Non-pigmented ciliary epithelial cell (primary cell): Measurements from ENCODE around the gene RWDD4.
A peak's percentile ranks its signal among the peaks of the same experiment; 100 is the strongest.

ENCODE experiments used
- DNase-seq: peaks from one replicate; pipeline ENCODE4 v3.0.0-alpha.2; 2010; ENCODE audit warnings: low read depth

The RWDD4 gene

GRCh38 chr4:183659029-183659871, at the start of gene RWDD4, which contains the start of gene TRAPPC11:
Gene RWDD4, minus strand, starts transcription at chr4:183659185. Its CDS starts 233 bp downstream, at chr4:183658952.
Gene TRAPPC11, plus strand, starts transcription at chr4:183659293. Its CDS starts 4,575 bp downstream, at chr4:183663868.
- peak; percentile 97 for DNase-seq

GRCh38 chr4:183702492-183702891, 43.5 kb upstream of the RWDD4 start:
- DNase-seq: no peak

DNA sequence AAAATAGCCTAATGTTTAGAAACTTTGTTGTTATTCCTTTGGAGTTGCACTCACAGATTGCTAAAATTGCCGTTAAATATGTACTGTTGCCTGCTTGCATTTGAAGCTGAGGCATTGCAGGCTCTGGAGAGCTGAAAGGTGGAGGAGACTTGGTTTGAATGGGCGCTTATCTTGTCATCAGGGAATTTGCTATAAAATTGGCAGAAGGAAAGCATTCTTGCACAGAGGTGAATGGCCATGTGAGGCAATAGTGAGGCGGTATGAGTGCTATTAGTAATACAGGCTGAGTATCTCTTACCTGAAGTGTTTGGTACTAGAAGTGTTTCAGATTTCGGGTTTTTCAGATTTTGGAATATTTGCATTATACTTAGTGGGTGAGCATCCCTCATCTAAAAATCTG, 41.4 kb upstream of the RWDD4 start:
- no peak for DNase-seq

DNA sequence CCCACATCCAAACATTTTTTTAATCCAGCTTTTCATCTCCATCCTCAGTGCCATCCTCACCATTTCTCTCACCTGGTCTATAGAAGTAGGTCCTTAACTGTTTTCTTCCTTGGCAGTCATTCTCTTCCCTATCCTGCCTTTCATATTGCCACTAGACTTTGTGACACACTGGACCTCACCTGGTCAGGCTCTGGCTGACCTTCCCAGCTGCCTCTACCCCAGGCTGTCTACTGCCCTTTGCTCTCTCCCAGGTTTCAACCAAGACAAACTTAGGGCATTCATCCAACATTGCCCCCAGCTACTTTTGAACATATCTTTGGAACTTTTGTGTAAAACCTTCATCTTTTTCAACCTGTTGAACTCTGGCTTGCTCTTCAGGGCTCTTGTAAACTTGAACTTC, 39.9 kb upstream of the RWDD4 start:
- DNase-seq: no peak

GRCh38 chr4:183691897-183692296, 32.9 kb upstream of the RWDD4 start:
- no peak for DNase-seq

DNA sequence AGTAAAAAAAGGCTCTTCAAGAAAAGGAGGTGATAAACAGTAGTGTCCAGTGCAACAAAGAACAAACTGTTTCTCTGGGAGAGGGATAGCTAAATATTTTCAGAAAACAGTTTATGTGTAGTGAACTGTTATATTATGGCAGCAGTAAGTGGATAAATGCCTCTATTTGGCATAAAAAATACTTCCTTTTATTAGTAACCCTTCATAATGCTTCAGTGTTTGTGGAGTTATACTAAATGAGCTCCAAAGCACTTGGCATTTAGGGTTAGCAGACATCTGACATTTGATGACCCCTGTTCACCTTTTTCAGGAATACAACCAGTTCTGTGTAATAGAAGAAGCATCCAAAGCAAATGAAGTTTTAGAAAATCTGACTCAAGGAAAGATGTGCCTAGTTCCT, 32.0 kb upstream of the RWDD4 start:
- DNase-seq: no peak

- no peak for DNase-seq
Observed at GRCh38 chr4:183688216-183688615, 29.2 kb upstream of the RWDD4 start.

- no peak for DNase-seq
Observed at GRCh38 chr4:183686461-183686860, 27.5 kb upstream of the RWDD4 start.

DNA sequence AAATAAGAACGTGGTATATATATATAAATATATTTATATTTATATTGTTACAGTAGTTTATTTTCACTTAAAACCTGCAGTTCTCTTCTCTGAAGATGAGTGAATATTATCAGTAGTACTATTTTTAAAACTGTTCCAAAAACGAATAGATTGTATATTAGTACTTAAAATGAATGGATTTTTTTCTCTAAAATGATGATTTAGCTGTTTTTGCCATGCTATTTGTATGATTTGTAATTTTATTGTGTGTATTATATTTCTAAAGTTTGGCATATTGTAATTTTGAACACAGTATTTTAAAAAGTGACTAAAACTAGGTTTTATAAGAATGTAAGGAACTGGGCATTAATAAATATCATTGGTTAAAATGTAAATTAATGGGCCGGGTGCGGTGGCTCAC, 22.1 kb upstream of the RWDD4 start:
- DNase-seq: no peak

GRCh38 chr4:183675625-183676024, 16.6 kb upstream of the RWDD4 start:
- no peak for DNase-seq

- DNase-seq: no peak
Observed at GRCh38 chr4:183674153-183674552, 15.2 kb upstream of the RWDD4 start.

GRCh38 chr4:183670960-183671555, 12.1 kb upstream of the RWDD4 start:
- no peak for DNase-seq

DNA sequence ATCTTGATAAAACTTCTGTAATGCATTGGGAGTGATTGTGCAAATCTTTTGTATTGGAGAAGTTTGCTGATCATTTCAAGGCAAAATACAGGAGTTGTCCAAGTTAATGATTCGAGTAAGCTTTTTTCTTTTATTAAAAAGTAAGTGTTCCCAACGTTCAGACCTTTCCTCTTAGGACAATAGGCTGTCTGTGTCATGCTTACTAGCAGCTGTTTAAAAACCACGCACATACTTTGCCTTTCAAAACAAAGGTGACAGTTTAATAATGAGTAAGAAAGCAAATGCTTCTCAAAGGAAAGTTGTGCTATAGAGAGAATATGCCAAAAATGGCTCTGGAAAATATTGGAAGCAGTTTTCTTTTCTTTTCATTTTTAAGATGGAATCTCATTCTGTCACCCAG, 11.3 kb upstream of the RWDD4 start:
- DNase-seq: no peak

GRCh38 chr4:183666088-183666487, 7.1 kb upstream of the RWDD4 start:
- DNase-seq: no peak

DNA sequence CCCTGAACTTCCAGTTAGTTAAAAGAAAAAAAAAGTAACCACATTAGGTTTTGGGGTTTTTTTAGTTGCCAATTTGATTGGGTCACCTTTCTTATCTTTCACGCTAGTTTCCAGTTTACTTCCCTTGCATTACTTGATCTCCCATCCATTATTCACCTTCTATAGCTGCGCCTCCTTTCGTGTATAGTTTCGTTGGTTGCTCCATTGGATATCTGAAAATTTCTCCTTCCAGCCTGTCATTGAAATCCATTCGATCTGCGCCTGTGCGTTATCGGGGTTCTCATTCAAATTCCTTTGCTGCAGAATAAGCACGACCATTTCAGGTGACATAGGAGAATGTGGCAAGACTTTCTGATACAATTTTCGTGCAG, 872 bp upstream of the RWDD4 start:
- no peak for DNase-seq

GRCh38 chr4:183658362-183659028, 490 bp downstream of the RWDD4 start:
- DNase-seq: no peak

DNA sequence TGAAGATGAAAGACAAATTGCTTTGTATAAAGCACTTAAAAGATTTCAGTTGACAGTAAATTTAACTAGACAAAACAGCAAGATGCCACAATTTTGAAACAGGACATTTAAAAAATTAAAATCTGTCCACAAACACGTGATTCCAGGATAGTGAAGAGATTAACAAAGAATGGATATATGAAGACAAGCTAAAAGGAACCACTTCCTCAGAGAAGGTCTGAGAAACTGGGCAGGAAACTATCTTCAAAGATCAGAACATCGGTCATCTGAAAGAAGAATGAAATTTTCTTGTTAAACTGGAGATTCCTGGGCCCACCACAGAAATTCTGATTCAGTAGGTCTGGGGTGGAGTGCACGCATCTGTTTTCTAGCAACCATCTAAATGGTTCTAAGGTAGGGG, 1.4 kb downstream of the RWDD4 start:
- no peak for DNase-seq

- no peak for DNase-seq
Observed at GRCh38 chr4:183645326-183645725, 13.7 kb downstream of the RWDD4 start.

GRCh38 chr4:183639291-183639690, 19.7 kb downstream of the RWDD4 start:
- DNase-seq: no peak

- no peak for DNase-seq
Observed at GRCh38 chr4:183638436-183638835, 20.5 kb downstream of the RWDD4 start.

GRCh38 chr4:183637461-183637860, 21.5 kb downstream of the RWDD4 start:
- no peak for DNase-seq

DNA sequence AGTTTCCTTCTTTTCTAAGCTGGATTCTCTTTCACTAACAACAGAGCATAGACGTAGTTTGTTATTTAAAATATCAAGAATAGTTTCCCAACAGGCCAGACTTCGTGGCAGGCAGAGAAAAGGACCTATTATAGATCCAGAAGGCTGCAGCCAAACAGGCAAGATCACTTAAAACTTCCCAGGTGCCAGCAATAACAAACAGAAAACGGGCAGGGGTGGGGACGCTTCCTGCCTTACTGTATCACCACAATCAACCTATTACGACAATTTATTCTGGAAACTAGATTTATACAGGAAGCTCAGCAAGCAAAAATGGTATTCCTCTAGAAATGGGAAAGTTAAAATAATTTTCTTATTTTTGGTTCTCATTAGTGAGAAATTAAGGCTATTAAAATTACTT, 22.1 kb downstream of the RWDD4 start:
- no peak for DNase-seq

GRCh38 chr4:183636503-183636902, 22.5 kb downstream of the RWDD4 start:
- DNase-seq: no peak
